ENCODE measurements around the gene CABLES1. TPM values are rescaled to one million over a fixed set of nuclear protein-coding genes. Genes with fewer than 3 reads are reported as not detected.

CABLES1 gene
- total RNA-seq, 1 experiment from 2014 or later = 29.5 TPM

DNA sequence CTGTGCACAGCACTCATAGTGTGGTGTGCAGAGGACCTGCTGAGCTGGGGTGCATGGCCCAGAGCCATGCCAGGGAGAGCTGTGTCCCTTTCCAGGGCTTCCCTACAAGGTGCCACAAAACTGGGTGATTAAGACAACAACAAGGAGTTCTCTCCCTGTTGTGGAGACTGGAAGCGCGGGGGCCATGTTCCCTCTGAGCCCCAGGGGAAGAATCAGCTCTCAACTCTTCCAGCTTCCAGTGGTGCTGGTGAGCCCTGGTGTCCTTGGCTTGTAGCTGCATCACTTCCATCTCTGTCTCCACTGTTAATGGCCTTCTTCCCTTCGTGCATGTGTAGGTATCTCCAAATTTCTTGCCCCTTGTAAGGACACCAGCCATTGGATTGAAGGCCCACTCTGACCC, 73.3 kb downstream of the CABLES1 start:
- POLR2A ChIA-PET = no interaction called here
- H3K36me3 ChIP-seq (ENCODE audit: control insufficient read depth, insufficient read depth, low read length) = peaks cover 10% of the 10 kb centered on the region
- no peak for DNase-seq
- no peak overlapping the region for H3K4me3 Mint-ChIP-seq (ENCODE audit: unreplicated experiment)
- no peaks in the 10 kb centered on the region for H3K4me1 Mint-ChIP-seq (ENCODE audit: low read depth, unreplicated experiment)
- no peaks in the 10 kb centered on the region for H3K27me3 ChIP-seq (replicated peaks; ENCODE audit: control insufficient read depth, insufficient read depth, low read length)
- H3K9me3 ChIP-seq = no peaks in the 10 kb centered on the region
- peak overlapping the region; percentile 22 for H3K27ac Mint-ChIP-seq (ENCODE audit: unreplicated experiment)
- H3K27me3 Mint-ChIP-seq (ENCODE audit: insufficient read depth, unreplicated experiment) = no peaks in the 10 kb centered on the region
- BruUV-seq (replicated peaks) = no TSS peak
- peaks cover 10% of the 10 kb centered on the region for H3K9me3 Mint-ChIP-seq (ENCODE audit: unreplicated experiment)
- H3K4me1 ChIP-seq = no peaks in the 10 kb centered on the region
- CTCF ChIA-PET = no interaction called here
- intact Hi-C loops (cut with micrococcal nuclease; ENCODE audit: unreplicated experiment) = no loop called here
- peaks cover 53% of the 10 kb centered on the region for H3K36me3 Mint-ChIP-seq (ENCODE audit: insufficient read depth, unreplicated experiment)
- TF ChIP-seq, protein P1, sequence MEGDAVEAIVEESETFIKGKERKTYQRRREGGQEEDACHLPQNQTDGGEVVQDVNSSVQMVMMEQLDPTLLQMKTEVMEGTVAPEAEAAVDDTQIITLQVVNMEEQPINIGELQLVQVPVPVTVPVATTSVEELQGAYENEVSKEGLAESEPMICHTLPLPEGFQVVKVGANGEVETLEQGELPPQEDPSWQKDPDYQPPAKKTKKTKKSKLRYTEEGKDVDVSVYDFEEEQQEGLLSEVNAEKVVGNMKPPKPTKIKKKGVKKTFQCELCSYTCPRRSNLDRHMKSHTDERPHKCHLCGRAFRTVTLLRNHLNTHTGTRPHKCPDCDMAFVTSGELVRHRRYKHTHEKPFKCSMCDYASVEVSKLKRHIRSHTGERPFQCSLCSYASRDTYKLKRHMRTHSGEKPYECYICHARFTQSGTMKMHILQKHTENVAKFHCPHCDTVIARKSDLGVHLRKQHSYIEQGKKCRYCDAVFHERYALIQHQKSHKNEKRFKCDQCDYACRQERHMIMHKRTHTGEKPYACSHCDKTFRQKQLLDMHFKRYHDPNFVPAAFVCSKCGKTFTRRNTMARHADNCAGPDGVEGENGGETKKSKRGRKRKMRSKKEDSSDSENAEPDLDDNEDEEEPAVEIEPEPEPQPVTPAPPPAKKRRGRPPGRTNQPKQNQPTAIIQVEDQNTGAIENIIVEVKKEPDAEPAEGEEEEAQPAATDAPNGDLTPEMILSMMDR (IDR thresholded peaks at IDR 0.05; ENCODE audit: insufficient read depth in 1 of 2, low read depth in 1 of 2, low read length in 1 of 2, severe bottlenecking in 1 of 2, unreplicated experiment in 1 of 2) = no peak
- no peak overlapping the region for H3K4me3 ChIP-seq (ENCODE audit: low read depth, low read length)

DNA sequence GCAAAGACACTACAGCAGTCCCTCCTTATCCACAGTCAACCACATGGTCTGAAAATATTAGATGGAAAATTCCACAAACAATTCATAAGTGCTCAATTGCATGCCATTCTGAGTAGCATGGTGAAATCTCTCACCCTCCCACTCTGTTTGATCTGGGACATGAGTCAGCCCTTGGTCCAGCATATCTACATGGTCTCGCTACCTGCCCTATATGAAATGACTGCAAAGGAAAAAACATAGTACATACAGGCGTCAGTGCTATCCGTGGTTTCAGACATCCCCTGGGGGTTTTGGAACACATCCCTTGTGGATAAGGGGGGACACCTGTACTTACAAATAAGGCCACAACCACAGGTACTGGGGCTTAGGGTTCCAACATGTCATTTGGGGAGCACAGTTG, 73.7 kb downstream of the CABLES1 start:
- peaks cover 51% of the 10 kb centered on the region for H3K36me3 Mint-ChIP-seq (ENCODE audit: insufficient read depth, unreplicated experiment)
- H3K4me1 ChIP-seq = no peaks in the 10 kb centered on the region
- peak in 1 of 2 experiments; percentile 27 for DNase-seq
- TF ChIP-seq, protein P1 (IDR thresholded peaks at IDR 0.05; ENCODE audit: insufficient read depth in 1 of 2, low read depth in 1 of 2, low read length in 1 of 2, severe bottlenecking in 1 of 2, unreplicated experiment in 1 of 2) = no peak
- no peaks in the 10 kb centered on the region for H3K4me1 Mint-ChIP-seq (ENCODE audit: low read depth, unreplicated experiment)
- BruUV-seq (replicated peaks) = no TSS peak
- H3K9me3 Mint-ChIP-seq (ENCODE audit: unreplicated experiment) = peaks cover 10% of the 10 kb centered on the region
- CTCF ChIA-PET = no interaction called here
- POLR2A ChIA-PET = no interaction called here
- H3K27ac Mint-ChIP-seq (ENCODE audit: unreplicated experiment) = peak overlapping the region; percentile 22
- H3K4me3 ChIP-seq (ENCODE audit: low read depth, low read length) = no peak overlapping the region
- intact Hi-C loops (cut with micrococcal nuclease; ENCODE audit: unreplicated experiment) = no loop called here
- H3K4me3 Mint-ChIP-seq (ENCODE audit: unreplicated experiment) = no peak overlapping the region
- no peaks in the 10 kb centered on the region for H3K27me3 Mint-ChIP-seq (ENCODE audit: insufficient read depth, unreplicated experiment)
- peaks cover 10% of the 10 kb centered on the region for H3K36me3 ChIP-seq (ENCODE audit: control insufficient read depth, insufficient read depth, low read length)
- H3K9me3 ChIP-seq = no peaks in the 10 kb centered on the region
- H3K27me3 ChIP-seq (replicated peaks; ENCODE audit: control insufficient read depth, insufficient read depth, low read length) = no peaks in the 10 kb centered on the region

DNA sequence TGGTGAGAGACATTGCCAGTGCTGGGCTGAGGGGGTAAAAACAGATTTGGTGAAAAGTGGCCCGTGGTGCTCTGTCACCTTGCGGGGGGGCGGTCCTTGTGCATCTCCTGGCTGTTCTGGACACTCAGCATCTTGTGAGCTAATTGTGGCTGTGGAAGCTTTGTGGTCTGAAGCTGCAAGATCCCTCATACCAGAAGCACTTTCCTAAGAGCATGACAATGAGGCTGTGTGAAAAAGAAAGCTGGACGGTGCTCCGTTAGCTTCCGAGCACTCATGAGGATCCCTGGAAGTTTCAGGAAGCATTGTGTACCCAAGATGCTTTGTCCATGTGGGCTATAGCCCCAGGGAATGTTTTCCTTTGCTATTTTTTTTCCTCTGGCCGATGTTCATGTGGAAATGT, 74.5 kb downstream of the CABLES1 start:
- no TSS peak for BruUV-seq (replicated peaks)
- no peaks in the 10 kb centered on the region for H3K27me3 Mint-ChIP-seq (ENCODE audit: insufficient read depth, unreplicated experiment)
- TF ChIP-seq, protein P1 (IDR thresholded peaks at IDR 0.05; ENCODE audit: insufficient read depth in 1 of 2, low read depth in 1 of 2, low read length in 1 of 2, severe bottlenecking in 1 of 2, unreplicated experiment in 1 of 2) = no peak
- H3K36me3 Mint-ChIP-seq (ENCODE audit: insufficient read depth, unreplicated experiment) = peaks cover 47% of the 10 kb centered on the region
- intact Hi-C loops (cut with micrococcal nuclease; ENCODE audit: unreplicated experiment) = no loop called here
- H3K9me3 Mint-ChIP-seq (ENCODE audit: unreplicated experiment) = peaks cover 10% of the 10 kb centered on the region
- no peak overlapping the region for H3K4me3 Mint-ChIP-seq (ENCODE audit: unreplicated experiment)
- Histone ChIP-seq H3K27me3 (replicated peaks; ENCODE audit: control insufficient read depth, insufficient read depth, low read length) (no peaks in the 10 kb centered on the region), H3K4me3 (ENCODE audit: low read depth, low read length) (no peak overlapping the region), H3K36me3 (ENCODE audit: control insufficient read depth, insufficient read depth, low read length) (peaks cover 10% of the 10 kb centered on the region), H3K9me3 (no peaks in the 10 kb centered on the region), H3K4me1 (no peaks in the 10 kb centered on the region)
- CTCF ChIA-PET = no interaction called here
- no peak overlapping the region for H3K27ac Mint-ChIP-seq (ENCODE audit: unreplicated experiment)
- H3K4me1 Mint-ChIP-seq (ENCODE audit: low read depth, unreplicated experiment) = no peaks in the 10 kb centered on the region
- DNase-seq = no peak
- POLR2A ChIA-PET = no interaction called here
